ENCODE data around the gene PNKD.

The PNKD gene

GRCh38 chr2:218273908-218274249 is 3.6 kb downstream of the PNKD start:
- no peak for DNase-seq

GRCh38 chr2:218274586-218274985 is 4.3 kb downstream of the PNKD start:
- no peak for DNase-seq

GRCh38 chr2:218275371-218276072 is 5.2 kb downstream of the PNKD start:
- no peak for DNase-seq

- DNase-seq, result no peak
Measured at GRCh38 chr2:218276986-218277755, 6.9 kb downstream of the PNKD start.

- no peak for DNase-seq
Measured at GRCh38 chr2:218277921-218278320, 7.6 kb downstream of the PNKD start.

- no peak for DNase-seq
Measured at GRCh38 chr2:218278531-218279360, 8.4 kb downstream of the PNKD start.

GRCh38 chr2:218280260-218280870 is 10.0 kb downstream of the PNKD start:
- DNase-seq, result no peak

- no peak for DNase-seq
Measured at GRCh38 chr2:218281449-218281848, 11.1 kb downstream of the PNKD start.

GRCh38 chr2:218282173-218282991 is 12.1 kb downstream of the PNKD start:
- DNase-seq, result no peak

GRCh38 chr2:218284106-218284811 is 13.9 kb downstream of the PNKD start:
- DNase-seq, result peak; percentile 70

- peak; percentile 37 for DNase-seq
Measured at GRCh38 chr2:218285604-218286003, 15.3 kb downstream of the PNKD start.

GRCh38 chr2:218286570-218287459 is 16.5 kb downstream of the PNKD start:
- DNase-seq, result peak; percentile 91

GRCh38 chr2:218289639-218290315 is 19.5 kb downstream of the PNKD start:
- DNase-seq, result no peak

GRCh38 chr2:218290316-218291261 is 20.3 kb downstream of the PNKD start:
- peak; percentile 71 for DNase-seq

GRCh38 chr2:218291318-218292047 is 21.2 kb downstream of the PNKD start:
- DNase-seq, result peak; percentile 34

- DNase-seq, result peak; percentile 87
Measured at GRCh38 chr2:218292048-218293014, 22.0 kb downstream of the PNKD start, which contains the start of gene TMBIM1. TMBIM1 (minus strand) TSS chr2:218292503; CDS start chr2:218282141, 10,362 bp downstream.
